Activated CD4-positive, alpha-beta T cell treated with anti-CD3 and anti-CD28 coated beads, Interleukin-2, amount 10 ng/mL, durations not matched to agents 24 days and 14 days (primary cell): ENCODE data around the gene NPTN. TPM values are rescaled to one million over a fixed set of nuclear protein-coding genes. Genes with fewer than 3 reads are reported as not detected.

ENCODE experiments used
- DNase-seq: peaks from one replicate; pipeline ENCODE4 v3.0.0; 2022
- H3K27ac Mint-ChIP-seq: one replicate; pipeline ENCODE4 v1.8.0; 2022; ENCODE audit warnings: mild to moderate bottlenecking, mixed read lengths
- H3K27me3 Mint-ChIP-seq: one replicate; pipeline ENCODE4 v1.8.0; 2022; ENCODE audit warnings: mixed read lengths
- H3K36me3 Mint-ChIP-seq: one replicate; pipeline ENCODE4 v1.8.0; 2022; ENCODE audit warnings: low read depth, mild to moderate bottlenecking, mixed read lengths
- H3K4me1 Mint-ChIP-seq: one replicate; pipeline ENCODE4 v1.8.0; 2021; ENCODE audit warnings: mixed read lengths
- H3K4me3 Mint-ChIP-seq: one replicate; pipeline ENCODE4 v1.8.0; 2022; ENCODE audit warnings: mild to moderate bottlenecking, moderate library complexity, mixed read lengths
- H3K9me3 Mint-ChIP-seq: one replicate; pipeline ENCODE4 v1.8.0; 2021; ENCODE audit warnings: mixed read lengths
- intact Hi-C: fragments of 100-400 bp; cut with micrococcal nuclease; formaldehyde crosslinking; loops from one replicate; pipeline ENCODE4 v1.15.1; 2023
- total RNA-seq: library from RNA; stranded (reverse); gene quantifications from 2 replicates; pipeline ENCODE4 v1.2.3, GENCODE V29; 2022

Gene NPTN
- total RNA-seq = 61.6 and 68.7 TPM in 2 replicates

DNA sequence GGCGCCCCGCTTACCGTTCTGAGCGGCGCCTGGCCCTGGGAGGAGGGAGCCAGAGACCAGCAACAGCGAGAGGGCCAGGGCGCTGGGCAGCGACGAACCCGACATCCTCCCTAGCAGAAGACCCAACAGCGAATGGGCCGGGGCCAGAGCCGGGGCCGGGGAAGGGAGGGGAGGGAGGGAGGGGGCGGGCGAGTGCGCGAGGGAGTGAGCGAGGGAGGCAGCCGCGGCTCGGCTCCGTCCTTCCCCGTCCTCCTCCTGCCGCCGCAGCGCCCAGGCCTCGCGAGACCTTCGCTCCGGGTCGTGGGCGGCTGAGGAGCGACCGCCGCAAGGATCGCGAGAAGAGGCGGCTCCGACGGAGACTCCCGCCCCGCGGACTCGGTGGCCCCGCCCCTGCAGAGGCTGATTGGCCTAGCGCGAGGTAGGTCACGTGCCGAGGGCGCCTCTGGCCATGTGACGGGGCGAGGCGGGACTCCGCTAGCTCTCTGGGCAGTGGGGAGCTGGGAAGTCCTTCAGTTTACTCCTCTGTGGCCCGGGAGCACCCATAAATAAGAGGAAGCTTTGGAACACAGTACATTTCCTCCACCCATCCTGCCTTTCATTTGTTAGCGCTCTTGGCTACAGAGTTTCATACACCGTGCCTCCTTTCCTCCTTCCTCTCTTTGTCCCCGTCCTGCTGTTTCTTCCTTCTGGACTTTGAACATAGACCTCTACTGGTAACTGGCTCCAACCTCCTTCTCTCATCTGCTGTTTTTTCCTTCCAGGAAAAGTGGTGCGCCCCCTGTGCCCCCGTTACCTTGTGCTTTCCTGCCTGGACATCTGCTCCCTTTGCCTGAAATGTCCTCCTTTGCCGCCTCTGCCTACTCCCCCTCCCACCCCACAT, at the start of gene NPTN:
Gene NPTN, minus strand, starts transcription at position 279 of the 880 bp plus-strand sequence. Its CDS starts 174 bp downstream, at position 105.
- Mint-ChIP-seq H3K27ac (peak within 1 kb of the TSS; percentile 82), H3K9me3 (no peaks in the 10 kb centered on the region), H3K27me3 (peaks cover 20% of the 10 kb centered on the region), H3K4me1 (peaks cover 36% of the 10 kb centered on the region), H3K4me3 (peak within 1 kb of the TSS; percentile 86), H3K36me3 (peaks cover 5% of the 10 kb centered on the region)
- intact Hi-C loops = loop anchor here (1.0 to 5.0 kb wide), 5 partner anchors 46 to 1364 kb away; partner anchors contain the start of genes CD276 and SCAMP5
- peak; percentile 100 for DNase-seq

DNA sequence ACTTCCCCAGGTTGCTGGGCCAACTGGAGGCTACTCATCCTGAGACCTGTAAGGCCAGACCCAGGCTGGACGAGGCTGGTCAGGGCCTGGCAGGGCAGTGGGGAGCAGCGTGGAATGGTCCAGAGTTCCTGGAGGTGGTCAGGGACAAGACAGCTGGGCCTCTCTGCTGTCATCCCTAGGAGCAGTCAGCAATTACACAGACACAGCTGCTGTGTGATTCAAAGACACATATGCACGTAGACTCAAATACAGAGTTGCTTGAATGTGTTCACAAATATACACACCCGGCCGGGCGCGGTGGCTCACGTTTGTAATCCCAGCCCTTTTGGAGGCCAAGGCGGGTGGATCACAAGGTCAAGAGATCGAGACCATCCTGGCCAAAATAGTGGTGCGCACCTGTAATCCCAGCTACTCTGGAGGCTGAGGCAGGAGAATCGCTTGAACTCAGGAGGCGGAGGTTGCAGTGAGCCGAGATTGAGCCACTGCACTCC, 49.5 kb upstream of the NPTN start:
- peaks cover 52% of the 10 kb centered on the region for H3K27me3 Mint-ChIP-seq
- no peak for DNase-seq
- H3K4me1 Mint-ChIP-seq = peaks cover 28% of the 10 kb centered on the region
- no peaks in the 10 kb centered on the region for H3K9me3 Mint-ChIP-seq
- intact Hi-C loops = loop anchor here (2.0 to 5.0 kb wide), 2 partner anchors 14 to 50 kb away; partner anchors contain the start of gene NPTN
- H3K36me3 Mint-ChIP-seq = no peaks in the 10 kb centered on the region
- no peak overlapping the region for H3K4me3 Mint-ChIP-seq
- no peak overlapping the region for H3K27ac Mint-ChIP-seq

DNA sequence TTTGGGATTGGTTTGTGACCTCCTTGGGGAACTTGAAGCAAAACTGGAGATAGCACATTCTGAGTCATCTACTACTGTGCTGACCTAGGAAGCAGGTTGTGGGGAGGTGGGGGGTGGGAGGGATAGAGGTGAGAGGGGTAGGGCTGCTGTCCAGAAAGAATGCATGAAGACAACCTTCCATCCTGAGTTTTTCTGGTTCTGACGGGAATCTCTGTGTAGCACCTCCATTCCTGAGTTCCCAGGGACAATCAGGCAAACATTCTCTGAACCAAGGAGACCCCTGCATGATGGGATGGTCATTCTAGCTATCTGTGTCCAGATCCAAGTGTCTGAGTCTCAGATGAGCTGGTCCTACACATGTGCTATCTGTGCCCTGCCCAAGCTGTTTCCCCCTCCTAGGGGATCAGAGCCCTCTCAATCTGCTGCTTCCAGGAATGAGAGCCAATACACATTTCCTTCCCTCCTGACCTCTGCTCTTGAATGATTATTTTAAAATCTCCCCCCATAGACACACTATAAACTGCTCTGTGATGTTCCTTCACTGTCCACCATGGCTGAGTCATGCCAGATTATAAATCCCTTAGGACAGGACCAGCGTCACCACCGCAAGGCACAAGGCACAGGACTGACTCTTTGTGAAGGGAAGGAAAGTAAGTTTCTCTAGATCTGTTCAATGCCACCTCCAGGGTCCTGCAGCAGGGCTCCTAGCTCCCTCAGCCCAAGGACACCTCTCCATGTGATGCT, 48.8 kb upstream of the NPTN start:
- Mint-ChIP-seq H3K27ac (no peak overlapping the region), H3K4me1 (peaks cover 28% of the 10 kb centered on the region), H3K36me3 (no peaks in the 10 kb centered on the region), H3K4me3 (no peak overlapping the region), H3K9me3 (no peaks in the 10 kb centered on the region), H3K27me3 (peaks cover 50% of the 10 kb centered on the region)
- DNase-seq = no peak
- intact Hi-C loops = loop anchor here (2.0 to 5.0 kb wide), 2 partner anchors 15 to 50 kb away; partner anchors contain the start of gene NPTN

DNA sequence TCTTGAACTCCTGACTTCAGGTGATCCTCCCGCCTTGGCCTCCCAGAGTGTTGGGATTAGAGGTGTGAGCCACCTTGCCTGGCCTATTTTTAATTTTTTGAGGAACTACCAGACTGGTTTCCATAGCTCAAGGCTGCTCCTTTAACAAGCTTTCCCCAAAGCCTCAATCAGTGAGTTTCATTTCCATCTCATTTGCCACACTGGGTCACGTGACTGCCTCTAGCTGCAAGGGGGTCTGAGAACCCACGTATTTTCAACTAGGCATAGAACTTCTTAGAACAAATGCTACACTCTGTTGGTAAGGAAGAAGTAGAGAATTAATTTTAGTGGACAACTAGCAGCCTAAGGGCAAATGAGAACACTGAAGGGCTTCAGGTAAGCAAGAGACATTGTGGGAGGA, 47.9 kb upstream of the NPTN start:
- Mint-ChIP-seq H3K36me3 (no peaks in the 10 kb centered on the region), H3K4me3 (no peak overlapping the region), H3K27ac (no peak overlapping the region), H3K27me3 (peaks cover 40% of the 10 kb centered on the region), H3K9me3 (no peaks in the 10 kb centered on the region), H3K4me1 (peaks cover 28% of the 10 kb centered on the region)
- DNase-seq = no peak
- intact Hi-C loops = loop anchor here (5.0 kb wide), 1 partner anchor 49 kb away; the partner anchor contains the start of gene NPTN

DNA sequence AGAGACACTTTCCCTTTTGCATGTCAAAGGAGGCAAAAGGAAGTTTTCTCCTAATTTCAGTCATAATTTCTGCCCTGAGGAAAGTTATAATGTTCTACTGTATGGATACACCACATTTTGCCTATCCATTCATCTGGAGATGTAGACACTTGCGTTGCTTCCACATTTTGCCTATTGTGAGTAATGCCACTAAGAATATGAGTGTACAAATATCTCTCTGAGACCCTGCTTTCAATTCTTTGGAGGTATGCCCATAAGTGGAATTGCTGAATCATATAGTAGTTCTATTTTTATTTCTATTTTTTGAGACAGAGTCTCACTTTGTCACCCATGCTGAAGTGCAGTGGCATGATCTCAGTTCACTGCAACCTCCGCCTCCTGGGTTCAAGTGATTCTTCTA, 47.4 kb upstream of the NPTN start:
- Mint-ChIP-seq H3K27ac (no peak overlapping the region), H3K4me3 (no peak overlapping the region), H3K4me1 (peaks cover 24% of the 10 kb centered on the region), H3K9me3 (no peaks in the 10 kb centered on the region), H3K36me3 (no peaks in the 10 kb centered on the region), H3K27me3 (peaks cover 35% of the 10 kb centered on the region)
- intact Hi-C loops = loop anchor here (5.0 kb wide), 1 partner anchor 48 kb away; the partner anchor contains the start of gene NPTN
- DNase-seq = no peak

DNA sequence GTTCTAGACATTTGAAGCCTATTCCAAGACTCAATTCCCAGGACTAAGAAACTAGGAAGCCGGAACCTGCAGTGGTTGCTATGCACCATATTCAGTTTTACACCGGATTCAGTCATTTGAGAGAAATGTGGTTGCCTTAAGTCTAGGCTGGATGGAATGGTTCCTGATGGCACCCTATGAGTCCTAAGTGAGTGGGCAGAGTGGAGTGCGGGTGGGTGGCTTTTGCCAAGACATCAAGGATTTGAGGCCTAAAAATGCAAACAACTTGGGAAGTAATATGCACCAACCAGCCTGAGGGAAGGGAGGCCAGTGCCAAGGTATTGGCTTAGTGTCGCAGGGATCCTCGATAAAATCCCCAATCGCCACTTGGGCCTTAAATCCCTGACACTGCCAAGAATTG, 46.8 kb upstream of the NPTN start:
- peaks cover 21% of the 10 kb centered on the region for H3K4me1 Mint-ChIP-seq
- peaks cover 30% of the 10 kb centered on the region for H3K27me3 Mint-ChIP-seq
- H3K27ac Mint-ChIP-seq = no peak overlapping the region
- DNase-seq = no peak
- intact Hi-C loops = loop anchor here (5.0 kb wide), 1 partner anchor 48 kb away; the partner anchor contains the start of gene NPTN
- H3K9me3 Mint-ChIP-seq = no peaks in the 10 kb centered on the region
- H3K4me3 Mint-ChIP-seq = no peak overlapping the region
- H3K36me3 Mint-ChIP-seq = no peaks in the 10 kb centered on the region

DNA sequence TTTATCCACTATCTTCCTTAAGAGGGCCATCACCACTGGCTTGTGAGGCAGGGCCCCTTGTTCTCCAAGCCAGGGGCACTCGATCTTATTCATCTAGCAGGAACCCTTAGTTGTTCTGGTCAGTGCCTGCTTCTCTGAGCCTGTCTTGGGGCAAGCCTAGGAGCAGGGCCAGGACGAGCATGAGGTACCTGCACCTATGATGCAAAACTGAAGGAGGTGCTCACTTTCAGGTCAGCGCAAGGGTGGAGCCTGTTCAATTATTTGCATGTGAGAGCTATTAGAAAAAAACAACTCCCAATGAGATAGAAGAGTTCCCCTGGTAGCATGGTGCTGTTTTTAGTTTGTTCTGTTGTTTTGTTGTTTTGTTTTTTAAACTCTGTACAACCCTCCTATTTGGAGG, 46.0 kb upstream of the NPTN start:
- peaks cover 29% of the 10 kb centered on the region for H3K27me3 Mint-ChIP-seq

DNA sequence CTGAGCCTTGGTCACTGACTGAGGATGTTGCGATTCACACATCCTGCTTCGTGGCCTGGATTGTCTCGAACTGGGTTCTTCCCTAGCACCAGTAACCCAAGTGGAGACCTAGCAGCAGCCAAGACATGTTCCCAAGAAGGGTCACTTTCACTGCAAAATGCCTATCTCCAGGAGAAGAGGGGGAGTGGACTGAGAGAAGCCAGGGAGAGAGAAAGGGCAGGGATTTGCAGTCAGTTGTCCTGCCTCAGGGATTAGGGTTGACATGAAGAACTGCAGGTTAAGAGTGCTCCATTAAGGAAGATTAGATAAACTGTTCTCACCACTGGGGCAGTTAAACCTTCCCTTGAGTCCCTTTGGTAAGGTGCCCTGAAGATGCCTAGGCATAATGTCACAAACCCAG, 45.3 kb upstream of the NPTN start:
- intact Hi-C loops = no loop called here
- H3K27me3 Mint-ChIP-seq = peaks cover 29% of the 10 kb centered on the region
- H3K27ac Mint-ChIP-seq = peak overlapping the region; percentile 62
- H3K4me1 Mint-ChIP-seq = peaks cover 20% of the 10 kb centered on the region
- no peak for DNase-seq
- H3K4me3 Mint-ChIP-seq = no peak overlapping the region
- no peaks in the 10 kb centered on the region for H3K36me3 Mint-ChIP-seq
- no peaks in the 10 kb centered on the region for H3K9me3 Mint-ChIP-seq

More for the DNA sequence above, 46.0 kb upstream of the NPTN start:
- no peak overlapping the region for H3K4me3 Mint-ChIP-seq
- H3K9me3 Mint-ChIP-seq = no peaks in the 10 kb centered on the region
- peaks cover 22% of the 10 kb centered on the region for H3K4me1 Mint-ChIP-seq
- H3K27ac Mint-ChIP-seq = no peak overlapping the region
- no peaks in the 10 kb centered on the region for H3K36me3 Mint-ChIP-seq
- intact Hi-C loops = no loop called here
- no peak for DNase-seq

DNA sequence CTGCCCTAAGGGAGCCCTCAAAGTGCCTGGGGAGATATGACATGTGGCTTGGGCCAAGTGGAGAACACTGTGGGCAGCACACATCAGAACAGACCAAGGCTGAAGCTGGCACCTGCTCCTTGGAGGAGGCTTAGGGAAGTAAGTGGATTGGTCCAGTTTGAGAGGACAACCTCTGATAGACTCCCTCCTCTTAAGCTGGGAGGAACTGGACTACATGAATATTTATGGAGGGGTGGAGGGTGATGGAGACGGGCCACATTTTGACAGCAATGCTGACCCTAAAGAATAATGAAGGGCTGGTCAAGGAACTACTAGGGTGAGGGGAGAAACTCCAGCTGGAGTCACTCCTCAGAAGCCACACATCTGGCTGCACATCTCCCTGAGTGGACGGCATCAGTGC, 44.5 kb upstream of the NPTN start:
- no peak for DNase-seq
- Mint-ChIP-seq H3K9me3 (no peaks in the 10 kb centered on the region), H3K4me3 (no peak overlapping the region), H3K36me3 (no peaks in the 10 kb centered on the region), H3K4me1 (peaks cover 15% of the 10 kb centered on the region), H3K27ac (no peak overlapping the region), H3K27me3 (peaks cover 29% of the 10 kb centered on the region)
- intact Hi-C loops = loop anchor here (1.0 kb wide), 1 partner anchor 20 kb away; no protein-coding TSS in a partner anchor

DNA sequence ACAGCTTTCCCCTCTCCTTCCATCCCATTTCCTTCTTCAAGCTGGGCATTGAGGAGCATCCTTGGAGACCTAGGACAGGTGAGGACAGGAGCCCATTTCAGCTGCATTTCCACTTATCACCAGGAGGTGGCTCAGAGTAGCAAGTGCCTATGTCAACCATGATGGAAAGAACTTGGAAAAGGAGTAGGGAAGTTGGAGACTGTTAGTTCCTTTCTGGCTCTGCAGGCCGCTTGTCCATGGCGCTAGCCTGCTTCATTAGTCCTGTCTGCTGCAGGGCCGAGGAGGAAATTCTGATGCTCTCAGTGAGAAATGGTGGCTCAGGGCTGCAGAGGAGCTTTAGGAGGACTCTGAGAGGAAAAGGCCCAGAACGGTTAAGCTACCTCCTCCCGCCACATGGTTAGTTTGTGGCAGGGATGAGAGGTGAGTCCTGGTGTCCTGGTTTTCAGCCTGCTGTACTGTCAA, 44.0 kb upstream of the NPTN start:
- Mint-ChIP-seq H3K27me3 (peaks cover 28% of the 10 kb centered on the region), H3K27ac (no peak overlapping the region), H3K4me1 (peaks cover 14% of the 10 kb centered on the region), H3K36me3 (no peaks in the 10 kb centered on the region), H3K9me3 (no peaks in the 10 kb centered on the region), H3K4me3 (no peak overlapping the region)
- peak; percentile 87 for DNase-seq
- intact Hi-C loops = loop anchor here (1.0 kb wide), 1 partner anchor 20 kb away; no protein-coding TSS in a partner anchor

DNA sequence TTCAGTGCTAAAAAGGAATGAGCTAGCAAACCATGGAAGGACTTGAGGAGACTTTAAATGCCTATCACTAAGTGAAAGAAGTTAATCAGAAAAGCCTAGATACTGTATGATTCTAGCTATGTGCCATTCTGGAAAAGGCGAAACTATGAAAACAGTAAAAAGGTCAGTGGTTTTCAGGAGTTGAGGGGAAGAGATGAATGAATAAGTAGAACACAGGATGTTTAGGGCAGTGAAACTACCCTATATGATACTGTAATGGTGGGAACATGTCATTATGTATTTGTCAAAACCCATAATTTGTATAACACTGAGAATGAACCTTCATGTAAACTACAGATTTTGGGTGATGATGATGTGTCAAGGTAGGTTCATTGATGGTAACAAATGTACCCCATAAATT, 41.4 kb upstream of the NPTN start:
- intact Hi-C loops = no loop called here
- Mint-ChIP-seq H3K36me3 (no peaks in the 10 kb centered on the region), H3K27me3 (peaks cover 26% of the 10 kb centered on the region), H3K4me3 (no peak overlapping the region), H3K4me1 (peaks cover 11% of the 10 kb centered on the region), H3K27ac (no peak overlapping the region), H3K9me3 (no peaks in the 10 kb centered on the region)
- no peak for DNase-seq

DNA sequence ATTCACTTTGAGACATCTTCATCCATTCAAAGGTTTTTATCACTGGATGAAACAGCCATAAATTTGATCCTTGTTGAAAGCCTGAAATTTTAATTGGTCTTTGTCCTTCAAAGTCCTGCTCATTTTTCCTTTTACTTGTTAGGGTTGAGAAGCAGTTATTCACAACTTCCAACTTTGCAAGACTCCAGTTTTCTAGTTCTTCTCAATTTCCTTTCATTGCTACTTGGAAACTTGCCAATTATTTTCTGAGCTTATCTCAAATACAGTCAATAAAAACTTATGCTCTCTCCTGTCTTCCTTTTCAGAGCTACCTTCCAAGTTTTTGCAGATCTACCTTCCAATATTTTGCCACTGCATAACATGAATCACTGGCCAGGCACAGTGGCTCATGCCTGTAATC, 27.3 kb upstream of the NPTN start:
- H3K27ac Mint-ChIP-seq = no peak overlapping the region
- intact Hi-C loops = no loop called here
- no peaks in the 10 kb centered on the region for H3K36me3 Mint-ChIP-seq
- peaks cover 8% of the 10 kb centered on the region for H3K9me3 Mint-ChIP-seq
- peaks cover 32% of the 10 kb centered on the region for H3K27me3 Mint-ChIP-seq
- H3K4me1 Mint-ChIP-seq = peaks cover 3% of the 10 kb centered on the region
- no peak for DNase-seq
- no peak overlapping the region for H3K4me3 Mint-ChIP-seq

DNA sequence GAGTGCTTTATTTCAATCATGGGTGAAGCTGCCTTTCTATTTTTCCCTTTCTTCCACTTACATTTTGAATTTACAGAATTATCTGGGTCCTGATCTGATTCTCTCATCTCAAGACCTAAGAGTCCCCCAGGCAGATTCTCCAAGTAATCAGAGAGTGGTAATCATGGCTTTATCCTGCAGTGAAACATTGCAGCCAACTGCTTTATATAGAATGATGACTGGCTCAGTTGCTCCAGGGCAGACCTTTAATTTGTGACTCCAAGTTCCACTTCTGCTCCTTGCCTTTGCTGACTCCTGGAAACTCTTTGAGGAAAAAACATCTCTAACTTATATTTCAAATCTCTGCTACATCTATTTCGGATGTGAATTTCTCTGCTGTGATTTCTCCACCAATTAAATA, 25.5 kb upstream of the NPTN start:
- Mint-ChIP-seq H3K36me3 (no peaks in the 10 kb centered on the region), H3K4me3 (no peak overlapping the region), H3K27me3 (peaks cover 33% of the 10 kb centered on the region), H3K9me3 (peaks cover 7% of the 10 kb centered on the region), H3K27ac (no peak overlapping the region), H3K4me1 (peaks cover 3% of the 10 kb centered on the region)
- no peak for DNase-seq
- intact Hi-C loops = no loop called here
